Hepatocyte (in vitro differentiated cells): Measurements from ENCODE around the gene NFU1.

Experiments used
- EZH2 ChIP-seq: fragments of 200-600 bp; sonication (generic); IDR thresholded peaks from 2 replicates; pipeline ENCODE4 v1.6.1; 2016; ENCODE audit warnings: antibody characterized with exemption, mild to moderate bottlenecking, borderline replicate concordance
- EZH2phosphoT487 ChIP-seq: fragments of 200-600 bp; sonication (generic); IDR thresholded peaks from one replicate; pipeline ENCODE4 v1.6.1; 2018; ENCODE audit warnings: antibody characterized with exemption, mild to moderate bottlenecking, low read depth, moderate library complexity; ENCODE audit not compliant: unreplicated experiment, severe bottlenecking
- TF ChIP-seq, protein P1 (sequence below): fragments of 200-600 bp; sonication (generic); IDR thresholded peaks from 2 replicates; pipeline ENCODE4 v1.5.1; 2016; ENCODE audit warnings: antibody characterized with exemption, mild to moderate bottlenecking; ENCODE audit not compliant: poor library complexity

DNA sequence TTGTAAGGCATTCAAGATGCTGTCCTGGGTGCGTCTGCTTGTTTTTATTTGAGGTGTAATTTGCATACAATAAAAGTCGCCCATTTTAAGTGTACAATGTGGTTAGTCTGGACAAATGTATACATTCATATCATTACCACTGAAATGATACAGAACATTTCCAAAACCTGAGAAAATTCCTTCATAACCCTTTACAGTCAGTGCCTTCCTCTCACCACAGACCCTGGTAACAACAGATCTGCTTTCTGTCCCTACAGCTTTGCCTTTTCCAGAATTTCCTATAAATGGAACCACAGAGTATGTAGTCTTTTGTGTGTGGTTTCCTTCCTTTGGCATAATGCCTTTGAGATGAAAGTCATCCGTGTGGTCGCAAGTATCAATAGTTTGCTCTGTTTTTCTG lies 45.8 kb upstream of the NFU1 start:
- TF ChIP-seq, protein P1, sequence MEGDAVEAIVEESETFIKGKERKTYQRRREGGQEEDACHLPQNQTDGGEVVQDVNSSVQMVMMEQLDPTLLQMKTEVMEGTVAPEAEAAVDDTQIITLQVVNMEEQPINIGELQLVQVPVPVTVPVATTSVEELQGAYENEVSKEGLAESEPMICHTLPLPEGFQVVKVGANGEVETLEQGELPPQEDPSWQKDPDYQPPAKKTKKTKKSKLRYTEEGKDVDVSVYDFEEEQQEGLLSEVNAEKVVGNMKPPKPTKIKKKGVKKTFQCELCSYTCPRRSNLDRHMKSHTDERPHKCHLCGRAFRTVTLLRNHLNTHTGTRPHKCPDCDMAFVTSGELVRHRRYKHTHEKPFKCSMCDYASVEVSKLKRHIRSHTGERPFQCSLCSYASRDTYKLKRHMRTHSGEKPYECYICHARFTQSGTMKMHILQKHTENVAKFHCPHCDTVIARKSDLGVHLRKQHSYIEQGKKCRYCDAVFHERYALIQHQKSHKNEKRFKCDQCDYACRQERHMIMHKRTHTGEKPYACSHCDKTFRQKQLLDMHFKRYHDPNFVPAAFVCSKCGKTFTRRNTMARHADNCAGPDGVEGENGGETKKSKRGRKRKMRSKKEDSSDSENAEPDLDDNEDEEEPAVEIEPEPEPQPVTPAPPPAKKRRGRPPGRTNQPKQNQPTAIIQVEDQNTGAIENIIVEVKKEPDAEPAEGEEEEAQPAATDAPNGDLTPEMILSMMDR = no peak
- TF ChIP-seq EZH2 (no peak), EZH2phosphoT487 (no peak)
